Measurements from ENCODE around the gene ZNF423. TPM values are rescaled to one million over a fixed set of nuclear protein-coding genes. Genes with fewer than 3 reads are reported as not detected.

Gene ZNF423
- total RNA-seq, 6 experiments from 2014 or later = 0.43 to 1.2 (median 0.89) TPM

DNA sequence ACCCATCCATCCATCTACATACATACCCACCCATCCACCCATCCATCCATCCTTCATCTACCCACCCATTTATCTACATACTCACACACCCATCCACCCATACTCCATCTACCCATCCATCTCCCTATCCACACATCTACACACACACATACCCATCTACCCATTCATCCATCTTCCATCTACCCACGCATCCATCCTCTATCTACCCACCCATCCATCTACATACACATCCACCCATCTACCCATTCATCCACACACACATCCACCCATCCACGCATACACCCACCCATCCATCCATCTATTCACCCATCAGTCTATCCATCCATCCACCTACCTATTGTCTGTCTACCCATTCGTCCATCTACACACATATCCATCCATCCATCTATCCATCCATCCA is 227.8 kb downstream of the ZNF423 start:
- no peak for TF ChIP-seq POLR2A (IDR thresholded peaks at IDR 0.05)
- TF ChIP-seq, protein P1, sequence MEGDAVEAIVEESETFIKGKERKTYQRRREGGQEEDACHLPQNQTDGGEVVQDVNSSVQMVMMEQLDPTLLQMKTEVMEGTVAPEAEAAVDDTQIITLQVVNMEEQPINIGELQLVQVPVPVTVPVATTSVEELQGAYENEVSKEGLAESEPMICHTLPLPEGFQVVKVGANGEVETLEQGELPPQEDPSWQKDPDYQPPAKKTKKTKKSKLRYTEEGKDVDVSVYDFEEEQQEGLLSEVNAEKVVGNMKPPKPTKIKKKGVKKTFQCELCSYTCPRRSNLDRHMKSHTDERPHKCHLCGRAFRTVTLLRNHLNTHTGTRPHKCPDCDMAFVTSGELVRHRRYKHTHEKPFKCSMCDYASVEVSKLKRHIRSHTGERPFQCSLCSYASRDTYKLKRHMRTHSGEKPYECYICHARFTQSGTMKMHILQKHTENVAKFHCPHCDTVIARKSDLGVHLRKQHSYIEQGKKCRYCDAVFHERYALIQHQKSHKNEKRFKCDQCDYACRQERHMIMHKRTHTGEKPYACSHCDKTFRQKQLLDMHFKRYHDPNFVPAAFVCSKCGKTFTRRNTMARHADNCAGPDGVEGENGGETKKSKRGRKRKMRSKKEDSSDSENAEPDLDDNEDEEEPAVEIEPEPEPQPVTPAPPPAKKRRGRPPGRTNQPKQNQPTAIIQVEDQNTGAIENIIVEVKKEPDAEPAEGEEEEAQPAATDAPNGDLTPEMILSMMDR (IDR thresholded peaks at IDR 0.05) = no peak
- no peak for ATAC-seq
- H3K27me3 ChIP-seq = no peaks in the 10 kb centered on the region
- intact Hi-C loops (cut with DNase I) = no loop called here
- H3K4me3 ChIP-seq = no peak overlapping the region
- no peak for DNase-seq
- WGBS (ENCODE audit: insufficient coverage, low coverage, low lambda C conversion rate, missing lambda C conversion rate) = 63% methylated on average over 3 of the region's 3 CpGs
- no peaks in the 10 kb centered on the region for H3K4me1 ChIP-seq
- H3K27ac ChIP-seq = no peak overlapping the region
- no peaks in the 10 kb centered on the region for H3K9me3 ChIP-seq
- no peaks in the 10 kb centered on the region for H3K36me3 ChIP-seq

DNA sequence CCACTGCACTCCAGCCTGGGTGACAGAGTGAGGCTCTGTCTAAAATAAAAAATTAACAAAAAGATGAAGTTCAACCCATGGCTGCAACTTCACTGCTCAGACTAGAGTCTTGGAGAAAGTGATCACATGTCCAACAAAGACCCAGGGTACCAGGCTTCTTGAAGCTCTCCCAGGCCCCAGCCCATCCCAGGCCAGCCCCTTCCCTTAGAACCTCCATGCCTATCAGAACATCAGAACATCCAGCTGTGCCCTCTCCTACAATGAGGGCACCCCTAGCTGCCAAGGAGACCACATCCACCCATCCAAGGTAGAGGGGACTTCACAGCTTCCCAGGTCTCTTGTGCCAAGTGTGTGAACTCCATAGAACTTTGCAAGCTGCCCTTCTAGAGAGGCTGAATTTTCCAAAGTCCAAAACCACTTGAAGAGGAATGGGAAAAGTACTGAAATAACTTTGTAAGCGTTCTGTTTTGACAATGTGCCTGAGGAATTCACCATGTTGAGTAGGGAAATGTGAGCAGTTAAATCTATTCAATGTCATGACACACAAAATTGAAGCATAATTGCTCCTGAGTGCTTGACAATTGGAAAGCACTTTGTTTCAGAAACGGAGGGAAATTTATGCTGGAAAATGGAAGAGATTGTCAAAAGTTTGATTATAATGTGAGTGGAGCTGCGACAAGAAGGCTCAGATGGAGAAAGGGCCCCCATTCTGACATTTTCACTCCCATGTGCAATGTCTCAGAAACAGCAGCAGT is 230.4 kb downstream of the ZNF423 start:
- ATAC-seq (no peak), DNase-seq (no peak)
- no peak overlapping the region for H3K27ac ChIP-seq
- WGBS (ENCODE audit: insufficient coverage, low coverage, low lambda C conversion rate, missing lambda C conversion rate) = 50% methylated on average over 3 of the region's 3 CpGs
- intact Hi-C loops (cut with DNase I) = no loop called here
- TF ChIP-seq POLR2A (IDR thresholded peaks at IDR 0.05) = no peak
- no peaks in the 10 kb centered on the region for H3K36me3 ChIP-seq
- H3K4me1 ChIP-seq = no peaks in the 10 kb centered on the region
- no peaks in the 10 kb centered on the region for H3K9me3 ChIP-seq
- H3K4me3 ChIP-seq = no peak overlapping the region
- H3K27me3 ChIP-seq = no peaks in the 10 kb centered on the region

DNA sequence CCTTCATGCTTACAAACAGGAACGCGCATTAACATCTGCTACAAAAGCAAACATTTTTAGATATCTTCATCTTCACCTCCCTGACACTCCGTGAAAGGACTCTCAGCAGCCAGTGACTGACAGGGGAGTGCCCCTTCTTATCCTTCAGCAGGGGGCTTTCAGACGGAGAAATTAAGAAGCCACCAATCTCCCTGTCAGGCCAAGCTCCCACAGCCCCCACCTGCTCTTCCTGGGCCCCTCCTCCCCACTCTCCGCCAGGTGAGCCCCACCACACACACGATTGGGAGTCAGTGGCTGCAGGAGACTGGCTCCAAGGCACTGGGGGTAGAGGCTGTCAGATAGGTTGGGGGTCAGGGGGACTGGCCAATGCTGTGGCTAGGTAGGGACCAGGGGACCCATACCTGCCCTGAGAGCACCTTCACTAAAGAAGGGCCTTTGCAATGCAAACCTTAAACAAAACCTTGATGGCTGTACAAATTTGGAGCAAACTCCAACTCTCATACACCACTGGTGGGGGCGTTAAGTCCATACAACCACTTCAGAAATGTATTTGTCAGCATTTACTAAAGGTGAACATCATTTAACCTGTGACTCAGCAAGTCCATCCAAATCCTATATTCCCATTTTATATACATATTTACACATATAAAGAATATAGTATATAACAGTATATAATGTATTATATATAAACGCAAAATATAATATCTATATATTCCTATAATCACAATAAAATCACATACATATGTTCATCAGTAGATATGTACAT is 232.2 kb downstream of the ZNF423 start:
- TF ChIP-seq, protein P1 (IDR thresholded peaks at IDR 0.05) = no peak
- TF ChIP-seq POLR2A (IDR thresholded peaks at IDR 0.05) = no peak
- Histone ChIP-seq H3K9me3 (no peaks in the 10 kb centered on the region), H3K27me3 (no peaks in the 10 kb centered on the region), H3K4me1 (no peaks in the 10 kb centered on the region), H3K4me3 (no peak overlapping the region), H3K36me3 (no peaks in the 10 kb centered on the region), H3K27ac (no peak overlapping the region)
- DNase-seq = peak in 1 of 3 donors; percentile 31
- intact Hi-C loops (cut with DNase I) = no loop called here
- 81% methylated on average over 2 of the region's 8 CpGs for WGBS (ENCODE audit: insufficient coverage, low coverage, low lambda C conversion rate, missing lambda C conversion rate)
- no peak for ATAC-seq

DNA sequence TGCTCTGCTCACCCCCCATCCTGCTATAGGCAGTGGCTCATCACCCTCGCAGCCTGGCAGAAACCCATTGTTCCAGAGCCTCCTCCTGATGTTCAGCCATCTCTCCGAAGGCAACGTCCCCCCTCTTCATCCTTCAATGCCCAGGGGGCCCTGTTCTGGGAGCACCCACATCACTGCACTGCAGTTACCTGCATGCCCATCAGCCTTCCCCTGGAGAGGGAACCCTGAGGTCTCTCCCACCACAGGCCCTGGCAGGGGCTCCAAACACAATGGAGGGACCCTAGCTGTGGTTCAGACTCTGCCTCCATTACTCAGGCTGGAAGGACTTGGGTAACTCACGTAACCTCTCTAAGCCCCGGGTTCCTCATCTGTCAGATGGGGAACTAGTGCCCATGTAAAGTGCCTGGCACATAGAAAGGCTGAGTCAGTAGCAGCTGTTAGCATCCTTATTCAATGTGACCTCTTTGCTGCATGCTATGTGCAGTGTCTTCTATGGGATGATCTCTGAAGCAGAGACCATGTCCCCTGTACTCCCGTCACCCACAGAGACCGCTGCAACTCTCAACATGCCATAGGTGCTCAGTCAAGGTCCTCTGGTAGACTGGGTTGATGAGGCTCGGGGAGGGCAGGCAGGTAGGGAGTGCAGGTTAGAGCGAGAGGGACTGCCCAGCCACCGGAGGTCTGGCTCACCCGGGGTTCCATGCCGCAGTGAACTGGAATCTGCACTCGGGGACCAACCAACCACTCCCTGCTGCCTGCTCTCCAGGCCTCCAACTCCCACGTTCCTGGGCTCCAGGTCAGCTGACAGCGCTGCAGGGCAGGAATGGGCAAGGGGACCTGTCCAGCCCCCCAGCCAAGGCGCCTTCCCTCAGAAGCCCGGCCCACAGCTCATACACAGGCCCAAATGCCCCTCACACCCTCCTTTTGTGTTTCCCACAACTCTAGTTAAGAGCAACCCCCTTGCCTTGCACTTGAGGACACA is 233.2 kb downstream of the ZNF423 start:
- TF ChIP-seq, protein P1 (IDR thresholded peaks at IDR 0.05) = no peak
- no peak for TF ChIP-seq POLR2A (IDR thresholded peaks at IDR 0.05)
- Histone ChIP-seq H3K27ac (no peak overlapping the region), H3K27me3 (no peaks in the 10 kb centered on the region), H3K4me1 (no peaks in the 10 kb centered on the region), H3K4me3 (no peak overlapping the region), H3K36me3 (no peaks in the 10 kb centered on the region), H3K9me3 (no peaks in the 10 kb centered on the region)
- intact Hi-C loops (cut with DNase I) = no loop called here
- WGBS (ENCODE audit: insufficient coverage, low coverage, low lambda C conversion rate, missing lambda C conversion rate) = no CpG with 5 or more reads among the region's 17 CpGs
- ATAC-seq = peak in 1 of 4 donors; percentile 11
- peak in 1 of 3 donors; percentile 29 for DNase-seq

Data from right lobe of liver (tissue), 6 donors.